Keratinocyte (primary cell): Measurements from ENCODE around the gene LRP1B. TPM values are rescaled to one million over a fixed set of nuclear protein-coding genes. Genes with fewer than 3 reads are reported as not detected.

ENCODE experiments used
- DNase-seq: peaks from one replicate; pipeline ENCODE4 v3.0.0-alpha.2; 2011; ENCODE audit warnings: low read depth, missing footprints, low spot score
- FAIRE-seq: peaks from 2 replicates; lab custom pipeline; 2011; peaks lifted over from hg19 to GRCh38; lab: Jason Lieb, UNC
- H2AFZ ChIP-seq: 2 replicates; pipeline ENCODE4 v1.6.0; 2012; ENCODE audit warnings: low read length, control low read depth, inconsistent platforms; ENCODE audit not compliant: control insufficient read depth
- H3K27ac ChIP-seq: 2 replicates; pipeline ENCODE4 v1.5.1; 2011; ENCODE audit warnings: low read length; ENCODE audit not compliant: control insufficient read depth, insufficient read depth
- H3K27me3 ChIP-seq: 3 replicates; pipeline ENCODE4 v1.6.0; 2011; ENCODE audit warnings: low read length; ENCODE audit not compliant: control insufficient read depth, insufficient read depth; ENCODE audit errors: extremely low read depth
- H3K36me3 ChIP-seq, 2 experiments: 2 replicates in 1 of 2; 3 replicates in 1 of 2; pipeline ENCODE4 v1.5.1; 2011; ENCODE audit warnings: low read length in 2 of 2, mild to moderate bottlenecking in 1 of 2; ENCODE audit not compliant: control insufficient read depth in 2 of 2, insufficient read depth in 2 of 2; ENCODE audit errors: extremely low read depth in 1 of 2
- H3K4me1 ChIP-seq: 3 replicates; pipeline ENCODE4 v1.5.1; 2011; ENCODE audit warnings: low read length; ENCODE audit not compliant: control insufficient read depth, insufficient read depth; ENCODE audit errors: extremely low read depth
- H3K4me2 ChIP-seq: 3 replicates; pipeline ENCODE4 v1.6.0; 2011; ENCODE audit warnings: low read depth, low read length; ENCODE audit not compliant: control insufficient read depth, insufficient read depth; ENCODE audit errors: extremely low read depth
- H3K4me3 ChIP-seq, 3 experiments: fragments of 200-600 bp in 1 of 3; sonication (generic) in 1 of 3; 2 replicates in 2 of 3; 3 replicates in 1 of 3; pipeline ENCODE4 v1.5.1; 2011 to 2016; ENCODE audit warnings: low read length in 3 of 3, mild to moderate bottlenecking in 3 of 3, control low read depth in 2 of 3, inconsistent platforms in 1 of 3, low read depth in 1 of 3, mixed read lengths in 1 of 3, mixed run types in 1 of 3, moderate library complexity in 1 of 3; ENCODE audit not compliant: control insufficient read depth in 2 of 3, insufficient read depth in 2 of 3; ENCODE audit errors: extremely low read depth in 1 of 3
- H3K79me2 ChIP-seq: 2 replicates; pipeline ENCODE4 v1.6.0; 2012; ENCODE audit warnings: low read length; ENCODE audit not compliant: control insufficient read depth, insufficient read depth
- H3K9ac ChIP-seq: 3 replicates; pipeline ENCODE4 v1.6.0; 2011; ENCODE audit warnings: low read length; ENCODE audit not compliant: control insufficient read depth, insufficient read depth; ENCODE audit errors: extremely low read depth
- H3K9me1 ChIP-seq: 3 replicates; pipeline ENCODE4 v1.6.0; 2011; ENCODE audit warnings: low read length; ENCODE audit not compliant: control insufficient read depth, insufficient read depth; ENCODE audit errors: extremely low read depth
- H3K9me3 ChIP-seq: 2 replicates; pipeline ENCODE4 v1.5.1; 2012; ENCODE audit warnings: low read depth, low read length; ENCODE audit not compliant: control insufficient read depth
- H4K20me1 ChIP-seq: 3 replicates; pipeline ENCODE4 v1.6.0; 2011; ENCODE audit warnings: low read length; ENCODE audit not compliant: control insufficient read depth, insufficient read depth; ENCODE audit errors: extremely low read depth
- EZH2 ChIP-seq: IDR thresholded peaks from one replicate; pipeline ENCODE4 v1.6.1; 2012; ENCODE audit warnings: inconsistent platforms, mild to moderate bottlenecking, low read length, moderate library complexity
- dilution Hi-C: fragments of 300-500 bp; cut with MboI; formaldehyde crosslinking; loops from one replicate; pipeline ENCODE4 v1.7.0; 2020; ENCODE audit warnings: low sequenced_read_pairs; ENCODE audit not compliant: extremely low pct_ligation_motif_present
- polyA plus RNA-seq, 5 experiments: library from polyadenylated mRNA; depleted of rRNA in 3 of 5; stranded (reverse) in 3 of 5; stranded (forward) in 1 of 5; unstranded in 1 of 5; fragments of >200 nt; gene quantifications; 1 replicate in 1 of 5; 2 replicates in 3 of 5; 3 replicates in 1 of 5; pipeline versions ENCODE4 v1.2.1 to v1.2.3, GENCODE V29; 2011 to 2012; ENCODE audit warnings: missing spikeins in 2 of 5, low read depth in 1 of 5, low replicate concordance in 1 of 5
- TF ChIP-seq, protein P1 (sequence below), 3 experiments: IDR thresholded peaks in 1 of 3; conservative IDR thresholded peaks in 1 of 3; optimal IDR thresholded peaks in 1 of 3; 2 replicates in 2 of 3; 3 replicates in 1 of 3; pipeline versions ENCODE3 to v1.5.1; 2011; ENCODE audit warnings: low read length in 3 of 3, mild to moderate bottlenecking in 3 of 3, moderate library complexity in 2 of 3, control low read depth in 1 of 3, inconsistent platforms in 1 of 3; ENCODE audit not compliant: insufficient read depth in 2 of 3; ENCODE audit errors: extremely low read depth in 1 of 3

Gene LRP1B
- polyA plus RNA-seq, 1 donor (not counting 4 experiments of a cell fraction or from before 2014, with no cell fraction given) = not detected

DNA sequence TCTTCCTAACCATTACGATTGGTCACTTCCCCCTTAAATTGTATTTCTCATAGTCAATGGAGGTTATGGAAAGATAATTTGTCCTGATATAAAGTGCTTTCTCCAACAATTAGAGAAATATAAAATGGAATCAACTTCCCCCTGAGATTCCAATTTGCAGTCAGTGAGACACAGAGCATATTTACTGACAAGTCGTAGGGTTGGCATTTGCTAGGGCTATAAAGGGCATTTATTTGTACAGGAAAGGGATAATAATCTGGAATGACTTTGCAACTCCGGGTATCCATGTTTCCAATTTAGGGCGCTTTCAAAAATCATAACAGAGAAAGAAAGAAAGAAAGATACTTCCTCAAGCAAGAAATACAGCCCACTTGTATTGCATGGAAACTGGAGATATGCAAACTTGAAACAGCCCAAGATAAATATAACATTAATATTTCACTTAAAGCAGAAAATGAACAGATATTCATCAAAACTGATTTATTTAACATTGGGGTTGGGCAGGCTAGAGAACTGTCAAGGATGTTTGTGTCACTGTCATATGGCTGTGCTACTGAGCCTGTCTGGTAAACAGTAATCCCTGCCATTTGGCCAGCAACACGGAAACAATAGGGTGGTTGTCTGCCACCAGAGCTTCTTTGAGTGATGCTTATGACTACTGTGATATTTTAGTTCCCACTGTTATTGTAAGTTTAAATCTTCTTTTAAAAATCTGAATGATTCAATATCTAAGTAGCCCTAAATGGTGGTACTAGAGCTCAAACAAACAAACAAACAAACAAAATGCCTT, 621.8 kb downstream of the LRP1B start:
- no peak for FAIRE-seq

GRCh38 chr2:141508086-141508752, 622.6 kb downstream of the LRP1B start:
- FAIRE-seq (no peak), DNase-seq (no peak)
- Histone ChIP-seq H3K27me3 (no peaks in the 10 kb centered on the region), H3K4me3 (no peak overlapping the region), H3K9ac (no peak overlapping the region), H2AFZ (no peak overlapping the region), H3K36me3 (no peaks in the 10 kb centered on the region), H3K4me2 (no peak overlapping the region), H3K9me1 (no peaks in the 10 kb centered on the region), H3K9me3 (no peaks in the 10 kb centered on the region), H4K20me1 (no peaks in the 10 kb centered on the region), H3K27ac (no peak overlapping the region), H3K4me1 (no peaks in the 10 kb centered on the region), H3K79me2 (no peaks in the 10 kb centered on the region)
- no peak for TF ChIP-seq EZH2
- TF ChIP-seq, protein P1, sequence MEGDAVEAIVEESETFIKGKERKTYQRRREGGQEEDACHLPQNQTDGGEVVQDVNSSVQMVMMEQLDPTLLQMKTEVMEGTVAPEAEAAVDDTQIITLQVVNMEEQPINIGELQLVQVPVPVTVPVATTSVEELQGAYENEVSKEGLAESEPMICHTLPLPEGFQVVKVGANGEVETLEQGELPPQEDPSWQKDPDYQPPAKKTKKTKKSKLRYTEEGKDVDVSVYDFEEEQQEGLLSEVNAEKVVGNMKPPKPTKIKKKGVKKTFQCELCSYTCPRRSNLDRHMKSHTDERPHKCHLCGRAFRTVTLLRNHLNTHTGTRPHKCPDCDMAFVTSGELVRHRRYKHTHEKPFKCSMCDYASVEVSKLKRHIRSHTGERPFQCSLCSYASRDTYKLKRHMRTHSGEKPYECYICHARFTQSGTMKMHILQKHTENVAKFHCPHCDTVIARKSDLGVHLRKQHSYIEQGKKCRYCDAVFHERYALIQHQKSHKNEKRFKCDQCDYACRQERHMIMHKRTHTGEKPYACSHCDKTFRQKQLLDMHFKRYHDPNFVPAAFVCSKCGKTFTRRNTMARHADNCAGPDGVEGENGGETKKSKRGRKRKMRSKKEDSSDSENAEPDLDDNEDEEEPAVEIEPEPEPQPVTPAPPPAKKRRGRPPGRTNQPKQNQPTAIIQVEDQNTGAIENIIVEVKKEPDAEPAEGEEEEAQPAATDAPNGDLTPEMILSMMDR (optimal IDR thresholded peaks at IDR 0.05 in 1 of 3, IDR thresholded peaks at IDR 0.05 in 1 of 3, conservative IDR thresholded peaks at IDR 0.05 in 1 of 3; ENCODE audit: extremely low read depth in 1 of 3, insufficient read depth in 2 of 3, low read length in 3 of 3) = no peak
- dilution Hi-C loops = no loop called here

More for the DNA sequence above, 621.8 kb downstream of the LRP1B start:
- Histone ChIP-seq H3K36me3 (no peaks in the 10 kb centered on the region), H3K4me3 (no peak overlapping the region), H2AFZ (no peak overlapping the region), H3K9me3 (no peaks in the 10 kb centered on the region), H3K79me2 (no peaks in the 10 kb centered on the region), H3K4me2 (no peak overlapping the region), H3K27ac (no peak overlapping the region), H3K27me3 (no peaks in the 10 kb centered on the region), H3K9me1 (no peaks in the 10 kb centered on the region), H3K4me1 (no peaks in the 10 kb centered on the region), H4K20me1 (no peaks in the 10 kb centered on the region), H3K9ac (no peak overlapping the region)
- no peak for DNase-seq
- dilution Hi-C loops = no loop called here
- TF ChIP-seq, protein P1 (optimal IDR thresholded peaks at IDR 0.05 in 1 of 3, IDR thresholded peaks at IDR 0.05 in 1 of 3, conservative IDR thresholded peaks at IDR 0.05 in 1 of 3; ENCODE audit: extremely low read depth in 1 of 3, insufficient read depth in 2 of 3, low read length in 3 of 3) = no peak
- TF ChIP-seq EZH2 = no peak
